ENCODE measurements around the gene KCNAB3.

Gene KCNAB3

GRCh38 chr17:7932949-7933348, 3.3 kb upstream of the KCNAB3 start:
- TF ChIP-seq CTCF (IDR thresholded peaks at IDR 0.05; ENCODE audit: low read length) (peak; percentile 6; the same call in 1 of the 2 replicates), EZH2 (IDR thresholded peaks at IDR 0.05; ENCODE audit: borderline replicate concordance, low read length) (no peak)
- H4K20me1 ChIP-seq (ENCODE audit: insufficient read depth, low read length), result no peaks in the 10 kb centered on the region
- H3K9me3 ChIP-seq (ENCODE audit: low read length), result no peaks in the 10 kb centered on the region
- H3K36me3 ChIP-seq (ENCODE audit: insufficient read depth, low read length), result peaks cover 32% of the 10 kb centered on the region
- H3K9ac ChIP-seq (ENCODE audit: low read length), result peak overlapping the region; percentile 71
- no peaks in the 10 kb centered on the region for H3K27me3 ChIP-seq (ENCODE audit: insufficient read depth, low read length)
- H3K9me2 ChIP-seq (ENCODE audit: low read depth, low read length), result no peaks in the 10 kb centered on the region
- H3K4me2 ChIP-seq (ENCODE audit: low read length), result peak overlapping the region; percentile 95
- H3K79me2 ChIP-seq (ENCODE audit: insufficient read depth, low read length), result 0 out of 2 replicates have a peak, but pooled peaks cover 4% of the 10 kb centered on the region
- H3K4me1 ChIP-seq (ENCODE audit: insufficient read depth, low read length, severe bottlenecking), result peaks cover 51% of the 10 kb centered on the region
- H3F3A ChIP-seq (ENCODE audit: insufficient read depth, low read length), result no peaks in the 10 kb centered on the region
- H3K27ac ChIP-seq (ENCODE audit: low read depth, low read length, poor library complexity, severe bottlenecking), result peak overlapping the region; percentile 51
- no peak overlapping the region for H2AFZ ChIP-seq (ENCODE audit: low read length)
- H3K4me3 ChIP-seq (ENCODE audit: low read depth, low read length, poor library complexity, severe bottlenecking), result peak overlapping the region; percentile 76

GRCh38 chr17:7932483-7932891, 2.8 kb upstream of the KCNAB3 start:
- Histone ChIP-seq H3K9me3 (ENCODE audit: low read length) (no peaks in the 10 kb centered on the region), H3K79me2 (ENCODE audit: insufficient read depth, low read length) (0 out of 2 replicates have a peak, but pooled peaks cover 4% of the 10 kb centered on the region), H3F3A (ENCODE audit: insufficient read depth, low read length) (no peaks in the 10 kb centered on the region), H2AFZ (ENCODE audit: low read length) (no peak overlapping the region), H3K36me3 (ENCODE audit: insufficient read depth, low read length) (peaks cover 37% of the 10 kb centered on the region), H3K9ac (ENCODE audit: low read length) (peak overlapping the region; percentile 71), H3K4me3 (ENCODE audit: low read depth, low read length, poor library complexity, severe bottlenecking) (peak overlapping the region; percentile 76), H3K4me2 (ENCODE audit: low read length) (peak overlapping the region; percentile 95), H3K9me2 (ENCODE audit: low read depth, low read length) (no peaks in the 10 kb centered on the region), H3K27me3 (ENCODE audit: insufficient read depth, low read length) (no peaks in the 10 kb centered on the region), H3K4me1 (ENCODE audit: insufficient read depth, low read length, severe bottlenecking) (peaks cover 51% of the 10 kb centered on the region), H4K20me1 (ENCODE audit: insufficient read depth, low read length) (no peaks in the 10 kb centered on the region), H3K27ac (ENCODE audit: low read depth, low read length, poor library complexity, severe bottlenecking) (peak overlapping the region; percentile 51)
- TF ChIP-seq CTCF (IDR thresholded peaks at IDR 0.05; ENCODE audit: low read length), result no peak
- no peak for TF ChIP-seq EZH2 (IDR thresholded peaks at IDR 0.05; ENCODE audit: borderline replicate concordance, low read length)

- Histone ChIP-seq H3K36me3 (ENCODE audit: insufficient read depth, low read length) (peaks cover 34% of the 10 kb centered on the region), H3K4me2 (ENCODE audit: low read length) (peak within 1 kb of the TSS; percentile 95), H3K27me3 (ENCODE audit: insufficient read depth, low read length) (no peaks in the 10 kb centered on the region), H2AFZ (ENCODE audit: low read length) (no peak within 1 kb of the TSS), H3K79me2 (ENCODE audit: insufficient read depth, low read length) (0 out of 2 replicates have a peak, but pooled peaks cover 4% of the 10 kb centered on the region), H3K9ac (ENCODE audit: low read length) (peak within 1 kb of the TSS; percentile 81), H3K9me2 (ENCODE audit: low read depth, low read length) (no peaks in the 10 kb centered on the region), H3K4me3 (ENCODE audit: low read depth, low read length, poor library complexity, severe bottlenecking) (peak within 1 kb of the TSS; percentile 76), H3K27ac (ENCODE audit: low read depth, low read length, poor library complexity, severe bottlenecking) (peak within 1 kb of the TSS; percentile 51), H4K20me1 (ENCODE audit: insufficient read depth, low read length) (no peaks in the 10 kb centered on the region), H3F3A (ENCODE audit: insufficient read depth, low read length) (no peaks in the 10 kb centered on the region), H3K9me3 (ENCODE audit: low read length) (no peaks in the 10 kb centered on the region), H3K4me1 (ENCODE audit: insufficient read depth, low read length, severe bottlenecking) (peaks cover 51% of the 10 kb centered on the region)
- no peak for TF ChIP-seq CTCF (IDR thresholded peaks at IDR 0.05; ENCODE audit: low read length)
- TF ChIP-seq EZH2 (IDR thresholded peaks at IDR 0.05; ENCODE audit: borderline replicate concordance, low read length), result no peak
Observed at GRCh38 chr17:7931709-7932482, 2.2 kb upstream of the KCNAB3 start, which contains the start of the genes CNTROB and TRAPPC1. Gene CNTROB, plus strand, starts transcription at chr17:7932206. Its CDS starts 874 bp downstream, at chr17:7933080. Gene TRAPPC1, minus strand, starts transcription at chr17:7931946. Its CDS starts 117 bp downstream, at chr17:7931829.
